ENCODE results near the gene RASAL1. TPM values are rescaled to one million over a fixed set of nuclear protein-coding genes. Genes with fewer than 3 reads are reported as not detected.

RASAL1 gene
- total RNA-seq, 1 donor from 2014 or later, result 0.26 TPM

DNA sequence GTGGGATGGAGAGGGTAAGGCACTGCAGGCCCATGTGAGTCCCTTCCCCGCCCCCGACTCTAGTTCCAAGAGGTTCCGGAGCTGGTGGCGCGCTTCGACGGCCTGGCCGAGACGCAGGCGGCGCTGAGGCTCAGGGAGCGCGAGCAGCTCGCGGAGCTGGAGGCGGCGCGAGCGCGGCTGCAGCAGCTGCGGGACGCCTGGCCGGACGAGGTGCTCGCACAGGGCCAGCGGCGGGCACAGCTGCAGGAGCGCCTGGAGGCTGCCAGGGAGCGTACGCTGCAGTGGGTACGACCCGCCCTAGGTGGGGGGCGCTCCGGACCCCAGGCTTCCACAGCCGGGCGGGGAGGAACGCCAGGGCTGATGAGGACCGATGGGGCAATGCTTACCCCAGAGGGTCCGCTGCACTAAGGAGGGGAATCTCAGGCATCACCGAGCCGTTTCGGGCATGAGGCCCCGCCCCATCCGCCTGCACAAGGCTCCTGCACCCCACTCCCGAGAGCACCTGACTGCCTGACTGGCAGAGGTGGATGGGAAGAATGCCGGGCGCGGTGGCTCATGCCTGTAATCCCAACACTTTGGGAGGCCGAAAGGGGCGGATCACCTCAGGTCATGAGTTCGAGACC, 18.9 kb upstream of the RASAL1 start:
- DNase-seq, result no peak
- TF ChIP-seq CTCF (IDR thresholded peaks at IDR 0.05), result no peak
- no peak for ATAC-seq
- Histone ChIP-seq H3K27me3 (peaks cover 62% of the 10 kb centered on the region), H3K27ac (no peak overlapping the region), H3K36me3 (peaks cover 22% of the 10 kb centered on the region), H3K4me1 (peaks cover 16% of the 10 kb centered on the region), H3K9me3 (no peaks in the 10 kb centered on the region), H3K4me3 (no peak overlapping the region)
- intact Hi-C loops (cut with DNase I), result no loop called here

DNA sequence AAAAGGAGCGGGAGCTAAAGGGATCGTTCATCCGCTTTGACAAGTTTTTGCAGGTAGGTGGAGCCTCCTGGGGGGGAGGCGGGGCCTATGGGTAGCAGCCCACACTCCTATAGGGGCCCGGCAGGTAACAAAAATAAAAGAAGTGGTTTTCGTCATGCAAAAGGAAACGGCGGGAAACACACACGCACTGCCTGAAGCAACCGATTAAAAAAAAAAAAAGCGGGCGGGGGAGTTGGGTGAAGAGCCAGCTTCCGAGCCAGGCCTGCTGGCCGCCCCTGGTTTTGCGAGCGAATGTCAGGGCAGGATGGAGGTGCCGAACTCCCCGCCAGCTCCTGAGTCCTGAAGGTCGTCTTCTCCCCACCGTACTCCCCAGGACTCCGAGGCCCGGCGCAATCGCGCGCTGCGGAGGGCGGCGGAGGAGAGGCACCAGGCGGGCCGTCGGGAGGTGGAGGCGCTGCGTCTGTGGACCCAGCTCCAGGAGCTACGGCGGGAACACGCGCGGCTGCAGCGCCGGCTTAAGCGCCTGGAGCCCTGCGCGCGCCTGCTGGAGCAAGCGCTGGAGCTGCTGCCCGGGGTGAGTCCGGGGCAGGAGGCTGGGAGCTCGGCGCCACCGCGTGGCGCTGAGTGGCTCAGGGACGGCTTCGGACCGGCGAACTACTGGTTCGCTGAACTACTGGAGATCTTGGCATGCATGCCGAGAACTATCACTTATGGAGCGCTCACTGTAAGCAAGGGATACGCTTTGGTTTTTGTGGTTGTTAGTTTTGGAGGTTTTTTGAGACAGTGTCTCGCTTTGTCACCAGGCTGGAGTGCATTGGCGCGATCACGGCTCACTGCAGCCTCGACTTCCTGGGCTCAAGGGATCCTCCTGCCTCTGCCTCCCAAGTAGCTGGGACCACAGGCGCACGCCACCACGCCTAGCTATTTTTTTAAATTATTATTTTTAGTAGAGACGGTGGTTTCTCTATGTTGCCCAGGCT, 17.6 kb upstream of the RASAL1 start:
- Histone ChIP-seq H3K4me3 (peak overlapping the region; percentile 41), H3K27me3 (peaks cover 62% of the 10 kb centered on the region), H3K27ac (no peak overlapping the region), H3K36me3 (peaks cover 9% of the 10 kb centered on the region), H3K4me1 (peaks cover 18% of the 10 kb centered on the region), H3K9me3 (no peaks in the 10 kb centered on the region)
- peak; percentile 91 for ATAC-seq
- intact Hi-C loops (cut with DNase I), result no loop called here
- TF ChIP-seq CTCF (IDR thresholded peaks at IDR 0.05), result peak; percentile 47
- DNase-seq, result peak; percentile 88

GRCh38 chr12:113152196-113152834, 16.8 kb upstream of the RASAL1 start:
- Histone ChIP-seq H3K4me3 (peak overlapping the region; percentile 41), H3K27ac (no peak overlapping the region), H3K9me3 (no peaks in the 10 kb centered on the region), H3K27me3 (peaks cover 62% of the 10 kb centered on the region), H3K4me1 (peaks cover 18% of the 10 kb centered on the region), H3K36me3 (peaks cover 1% of the 10 kb centered on the region)
- TF ChIP-seq CTCF (IDR thresholded peaks at IDR 0.05), result no peak
- intact Hi-C loops (cut with DNase I), result no loop called here
- ATAC-seq (no peak), DNase-seq (no peak)

DNA sequence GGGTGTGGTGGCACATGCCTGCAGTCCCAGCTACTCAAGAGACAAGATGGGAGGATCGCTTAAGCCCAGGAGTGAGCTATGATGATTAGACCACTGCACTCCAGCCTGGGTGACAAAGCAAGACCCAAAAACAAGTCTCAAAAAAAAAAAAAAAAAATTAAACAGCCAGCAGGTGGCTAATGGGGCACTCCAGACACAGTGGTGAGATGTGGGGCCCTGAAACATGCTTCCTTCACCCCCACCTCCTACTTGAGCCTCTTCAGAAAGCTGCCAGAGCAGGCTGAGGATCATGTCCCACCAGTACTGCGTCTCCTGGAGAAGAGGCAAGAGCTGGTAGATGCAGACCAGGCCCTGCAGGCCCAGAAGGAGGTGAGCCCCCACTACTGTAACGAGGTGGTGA, 16.1 kb upstream of the RASAL1 start:
- DNase-seq (no peak), ATAC-seq (no peak)
- Histone ChIP-seq H3K4me1 (peaks cover 18% of the 10 kb centered on the region), H3K9me3 (no peaks in the 10 kb centered on the region), H3K36me3 (no peaks in the 10 kb centered on the region), H3K27ac (no peak overlapping the region), H3K4me3 (no peak overlapping the region), H3K27me3 (peaks cover 62% of the 10 kb centered on the region)
- TF ChIP-seq CTCF (IDR thresholded peaks at IDR 0.05), result no peak
- intact Hi-C loops (cut with DNase I), result no loop called here

DNA sequence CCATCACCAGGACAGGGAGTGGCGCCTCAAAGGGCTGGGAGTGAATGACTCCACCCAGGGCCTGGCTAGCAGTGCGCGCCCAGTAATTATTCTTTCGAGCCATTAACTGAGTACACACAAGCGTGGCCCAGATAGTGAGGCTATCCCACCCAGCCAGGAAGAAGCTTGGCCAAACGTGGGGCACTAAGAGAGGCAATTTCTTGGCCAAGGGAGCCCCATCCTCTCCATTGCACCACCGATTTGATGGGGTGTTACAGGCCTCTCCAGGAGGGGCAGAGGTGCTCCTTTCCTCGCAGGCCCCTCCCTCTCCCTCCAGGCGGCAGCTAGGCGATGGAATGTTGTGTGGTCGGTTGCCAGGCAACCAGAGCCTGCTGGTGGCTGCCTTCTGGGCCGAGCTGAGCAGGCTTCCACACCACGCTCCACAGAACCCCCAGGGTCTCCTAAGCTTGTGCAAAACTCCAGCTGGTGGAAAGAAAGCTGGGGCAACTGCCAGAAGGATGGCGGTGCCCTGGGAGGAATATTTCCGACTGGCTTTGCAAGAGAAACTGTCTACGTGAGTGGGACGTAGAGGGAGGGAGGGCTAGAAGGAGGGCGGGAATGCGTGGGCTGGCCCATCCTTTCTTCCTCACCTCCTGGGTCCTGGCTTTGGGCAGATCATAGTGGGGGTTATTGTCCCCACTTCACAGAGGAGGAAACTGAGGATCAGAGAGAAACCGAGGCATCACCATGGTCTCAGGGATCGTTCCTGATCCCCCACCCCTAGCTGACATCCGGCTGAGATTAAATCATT, 14.0 kb upstream of the RASAL1 start, which contains the start of gene CFAP73:
Gene CFAP73 (plus strand): TSS at position 364 of the 790 bp plus-strand sequence. CDS start 134 bp downstream, at position 498.
- H3K4me3 ChIP-seq, result no peak within 1 kb of the TSS
- peaks cover 47% of the 10 kb centered on the region for H3K27me3 ChIP-seq
- ATAC-seq, result peak; percentile 52
- intact Hi-C loops (cut with DNase I), result no loop called here
- TF ChIP-seq CTCF (IDR thresholded peaks at IDR 0.05), result no peak
- no peaks in the 10 kb centered on the region for H3K36me3 ChIP-seq
- peaks cover 15% of the 10 kb centered on the region for H3K4me1 ChIP-seq
- no peak within 1 kb of the TSS for H3K27ac ChIP-seq
- peak; percentile 72 for DNase-seq
- no peaks in the 10 kb centered on the region for H3K9me3 ChIP-seq
